ENCODE results near the gene CNOT6. TPM values are rescaled to one million over a fixed set of nuclear protein-coding genes. Genes with fewer than 3 reads are reported as not detected.

CNOT6 gene
- total and polyA plus RNA-seq, 10 of the 15 experiments (the other 5 are each of a cell fraction or from before 2014, with no cell fraction given), result 3.8 to 22.1 (median 12.1) TPM

DNA sequence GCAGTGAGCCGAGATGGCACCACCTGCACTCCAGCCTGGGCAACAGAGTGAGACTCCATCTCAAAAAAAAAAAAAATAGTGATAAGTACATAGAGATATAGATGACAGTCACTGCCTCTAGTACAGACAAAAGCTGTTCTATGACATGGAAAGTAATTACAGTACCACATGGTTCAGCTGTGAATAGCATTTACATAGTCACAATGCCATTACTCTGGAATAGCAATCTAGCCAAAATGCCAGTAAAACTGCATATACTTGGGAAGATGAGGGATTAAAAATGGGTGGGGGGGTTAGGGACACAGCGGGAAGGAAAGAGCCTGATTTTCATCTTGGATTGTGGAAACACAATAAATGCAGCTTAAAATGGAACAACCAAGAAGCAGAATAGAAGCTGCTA is 39.4 kb upstream of the CNOT6 start (continued):
- TF ChIP-seq POU2F2 (IDR thresholded peaks at IDR 0.05; ENCODE audit: borderline replicate concordance, low read depth, low read length), result no peak
- no peak for TF ChIP-seq SREBF2 (IDR thresholded peaks at IDR 0.05; ENCODE audit: low read length)
- no peak for TF ChIP-seq JUND (IDR thresholded peaks at IDR 0.05; ENCODE audit: low read depth, low read length)
- no peak for TF ChIP-seq RCOR1 (conservative IDR thresholded peaks at IDR 0.05; ENCODE audit: low read depth, low read length)

DNA sequence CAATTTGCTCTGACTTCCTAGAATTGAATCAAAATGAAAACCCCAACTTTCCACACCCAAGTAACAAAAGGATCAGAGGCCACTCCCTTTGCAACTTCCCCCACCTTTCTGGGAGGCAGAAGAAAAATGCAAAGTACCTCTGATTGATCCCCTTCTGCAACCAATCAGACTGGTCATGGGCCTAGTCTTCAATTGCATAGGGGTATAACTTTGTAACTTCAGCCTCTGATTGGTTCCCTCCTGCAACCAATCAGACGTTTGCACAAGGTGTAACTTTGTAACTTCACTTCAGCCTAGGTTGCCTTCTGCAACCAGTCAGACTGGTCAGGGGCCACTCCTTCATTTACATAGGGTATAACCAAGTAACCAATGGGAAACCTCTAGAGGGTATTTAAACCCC is 38.3 kb upstream of the CNOT6 start:
- Histone ChIP-seq H3K27ac (ENCODE audit: control insufficient read depth, insufficient read depth) (no peak overlapping the region), H2AFZ (ENCODE audit: control insufficient read depth, low read depth, low read length) (no peak overlapping the region), H3K27me3 (replicated peaks in 1 of 2; ENCODE audit: control insufficient read depth in 2 of 2, insufficient read depth in 2 of 2, low read length in 1 of 2) (no peaks in the 10 kb centered on the region), H3K9ac (ENCODE audit: control insufficient read depth, insufficient read depth, low read length) (no peak overlapping the region), H3K4me2 (ENCODE audit: control insufficient read depth, insufficient read depth) (no peak overlapping the region), H3K9me3 (replicated peaks; ENCODE audit: control insufficient read depth, insufficient read depth, low read length) (no peaks in the 10 kb centered on the region; the same call in 2 of the 3 replicates), H4K20me1 (ENCODE audit: control insufficient read depth, insufficient read depth) (no peaks in the 10 kb centered on the region), H3K4me3 (no peak overlapping the region), H3K4me1 (ENCODE audit: control insufficient read depth, insufficient read depth, low read length) (peaks cover 3% of the 10 kb centered on the region; the same call in 1 of the 2 replicates), H3K36me3 (ENCODE audit: control insufficient read depth in 2 of 2, insufficient read depth in 2 of 2, low read length in 1 of 2) (no peaks in the 10 kb centered on the region), H3K79me2 (ENCODE audit: control insufficient read depth, insufficient read depth, low read length) (no peaks in the 10 kb centered on the region)
- 0% methylated on average over 1 of the region's 1 CpG for WGBS (ENCODE audit: insufficient coverage, insufficient replicate concordance, low lambda C conversion rate, missing lambda C conversion rate)
- ChIA-PET SMC1A (ENCODE audit: uncharacterized antibody, unreplicated experiment) (no interaction called here), CTCF (no interaction called here), RAD21 (ENCODE audit: unreplicated experiment) (no interaction called here), POLR2A (no interaction called here)
- in situ Hi-C loops (cut with MboI) (no loop called here), intact Hi-C loops (cut with micrococcal nuclease; ENCODE audit: unreplicated experiment) (no loop called here)
- no peak for FAIRE-seq
- BruUV-seq (replicated peaks), result no TSS peak
- DNase-seq (ENCODE audit: low read depth, low spot score), result no peak
- TF ChIP-seq, protein P1, sequence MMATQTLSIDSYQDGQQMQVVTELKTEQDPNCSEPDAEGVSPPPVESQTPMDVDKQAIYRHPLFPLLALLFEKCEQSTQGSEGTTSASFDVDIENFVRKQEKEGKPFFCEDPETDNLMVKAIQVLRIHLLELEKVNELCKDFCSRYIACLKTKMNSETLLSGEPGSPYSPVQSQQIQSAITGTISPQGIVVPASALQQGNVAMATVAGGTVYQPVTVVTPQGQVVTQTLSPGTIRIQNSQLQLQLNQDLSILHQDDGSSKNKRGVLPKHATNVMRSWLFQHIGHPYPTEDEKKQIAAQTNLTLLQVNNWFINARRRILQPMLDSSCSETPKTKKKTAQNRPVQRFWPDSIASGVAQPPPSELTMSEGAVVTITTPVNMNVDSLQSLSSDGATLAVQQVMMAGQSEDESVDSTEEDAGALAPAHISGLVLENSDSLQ (IDR thresholded peaks at IDR 0.05), result peak; percentile 61
- TF ChIP-seq SMAD5 (IDR thresholded peaks at IDR 0.05; ENCODE audit: low read depth), result no peak
- no peak for ATAC-seq

DNA sequence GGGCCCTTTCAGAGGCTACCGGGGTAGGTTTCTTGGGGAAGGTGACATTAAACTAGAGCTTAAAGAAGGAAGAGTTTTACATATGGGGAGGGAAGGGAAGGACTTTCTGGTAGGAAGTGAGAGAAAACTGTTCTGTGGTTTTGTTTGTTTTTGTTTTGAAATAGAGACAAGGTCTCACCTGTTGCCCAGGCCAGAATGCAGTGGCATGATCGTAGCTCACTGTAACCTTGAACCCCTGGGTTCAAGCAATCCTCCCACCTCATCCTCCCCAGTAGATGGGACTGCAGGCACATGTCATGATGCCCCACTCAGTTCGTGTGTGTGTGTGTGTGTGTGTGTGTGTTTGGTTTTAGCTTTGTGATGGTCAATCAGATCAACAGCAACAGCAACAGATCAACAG is 37.4 kb upstream of the CNOT6 start:
- CTCF ChIA-PET, result no interaction called here
- H3K36me3 ChIP-seq (ENCODE audit: control insufficient read depth in 2 of 2, insufficient read depth in 2 of 2, low read length in 1 of 2), result no peaks in the 10 kb centered on the region
- no TSS peak for BruUV-seq (replicated peaks)
- TF ChIP-seq MTA3 (IDR thresholded peaks at IDR 0.05; ENCODE audit: borderline replicate concordance, low read length) (no peak), TAF1 (IDR thresholded peaks at IDR 0.05; ENCODE audit: borderline replicate concordance, low read depth, low read length) (no peak), SRF (IDR thresholded peaks at IDR 0.05; ENCODE audit: low read depth in 2 of 2, low read length in 2 of 2) (no peak), SUPT20H (IDR thresholded peaks at IDR 0.05; ENCODE audit: borderline replicate concordance, control insufficient read depth, low read depth, low read length) (no peak)
- TF ChIP-seq, protein P2, sequence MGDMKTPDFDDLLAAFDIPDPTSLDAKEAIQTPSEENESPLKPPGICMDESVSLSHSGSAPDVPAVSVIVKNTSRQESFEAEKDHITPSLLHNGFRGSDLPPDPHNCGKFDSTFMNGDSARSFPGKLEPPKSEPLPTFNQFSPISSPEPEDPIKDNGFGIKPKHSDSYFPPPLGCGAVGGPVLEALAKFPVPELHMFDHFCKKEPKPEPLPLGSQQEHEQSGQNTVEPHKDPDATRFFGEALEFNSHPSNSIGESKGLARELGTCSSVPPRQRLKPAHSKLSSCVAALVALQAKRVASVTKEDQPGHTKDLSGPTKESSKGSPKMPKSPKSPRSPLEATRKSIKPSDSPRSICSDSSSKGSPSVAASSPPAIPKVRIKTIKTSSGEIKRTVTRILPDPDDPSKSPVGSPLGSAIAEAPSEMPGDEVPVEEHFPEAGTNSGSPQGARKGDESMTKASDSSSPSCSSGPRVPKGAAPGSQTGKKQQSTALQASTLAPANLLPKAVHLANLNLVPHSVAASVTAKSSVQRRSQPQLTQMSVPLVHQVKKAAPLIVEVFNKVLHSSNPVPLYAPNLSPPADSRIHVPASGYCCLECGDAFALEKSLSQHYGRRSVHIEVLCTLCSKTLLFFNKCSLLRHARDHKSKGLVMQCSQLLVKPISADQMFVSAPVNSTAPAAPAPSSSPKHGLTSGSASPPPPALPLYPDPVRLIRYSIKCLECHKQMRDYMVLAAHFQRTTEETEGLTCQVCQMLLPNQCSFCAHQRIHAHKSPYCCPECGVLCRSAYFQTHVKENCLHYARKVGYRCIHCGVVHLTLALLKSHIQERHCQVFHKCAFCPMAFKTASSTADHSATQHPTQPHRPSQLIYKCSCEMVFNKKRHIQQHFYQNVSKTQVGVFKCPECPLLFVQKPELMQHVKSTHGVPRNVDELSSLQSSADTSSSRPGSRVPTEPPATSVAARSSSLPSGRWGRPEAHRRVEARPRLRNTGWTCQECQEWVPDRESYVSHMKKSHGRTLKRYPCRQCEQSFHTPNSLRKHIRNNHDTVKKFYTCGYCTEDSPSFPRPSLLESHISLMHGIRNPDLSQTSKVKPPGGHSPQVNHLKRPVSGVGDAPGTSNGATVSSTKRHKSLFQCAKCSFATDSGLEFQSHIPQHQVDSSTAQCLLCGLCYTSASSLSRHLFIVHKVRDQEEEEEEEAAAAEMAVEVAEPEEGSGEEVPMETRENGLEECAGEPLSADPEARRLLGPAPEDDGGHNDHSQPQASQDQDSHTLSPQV (IDR thresholded peaks at IDR 0.05), result no peak

More for the DNA sequence above, 37.4 kb upstream of the CNOT6 start:
- Histone ChIP-seq H3K79me2 (ENCODE audit: control insufficient read depth, insufficient read depth, low read length) (no peaks in the 10 kb centered on the region), H3K27ac (ENCODE audit: control insufficient read depth, insufficient read depth) (no peak overlapping the region), H4K20me1 (ENCODE audit: control insufficient read depth, insufficient read depth) (no peaks in the 10 kb centered on the region), H3K27me3 (replicated peaks in 1 of 2; ENCODE audit: control insufficient read depth in 2 of 2, insufficient read depth in 2 of 2, low read length in 1 of 2) (no peaks in the 10 kb centered on the region), H3K4me1 (ENCODE audit: control insufficient read depth, insufficient read depth, low read length) (peaks cover 3% of the 10 kb centered on the region; the same call in 1 of the 2 replicates), H3K9ac (ENCODE audit: control insufficient read depth, insufficient read depth, low read length) (no peak overlapping the region), H3K9me3 (replicated peaks; ENCODE audit: control insufficient read depth, insufficient read depth, low read length) (no peaks in the 10 kb centered on the region; the same call in 2 of the 3 replicates), H3K4me2 (ENCODE audit: control insufficient read depth, insufficient read depth) (0 out of 2 replicates have a peak overlapping the region, but pooled peaks have one; percentile 7), H3K4me3 (no peak overlapping the region), H2AFZ (ENCODE audit: control insufficient read depth, low read depth, low read length) (no peak overlapping the region)
- RAD21 ChIA-PET (ENCODE audit: unreplicated experiment), result no interaction called here
- intact Hi-C loops (cut with micrococcal nuclease; ENCODE audit: unreplicated experiment), result no loop called here
- FAIRE-seq (no peak), DNase-seq (ENCODE audit: low read depth, low spot score) (no peak), ATAC-seq (no peak)
- 4% methylated on average over 3 of the region's 3 CpGs for WGBS (ENCODE audit: insufficient coverage, insufficient replicate concordance, low lambda C conversion rate, missing lambda C conversion rate)
- in situ Hi-C loops (cut with MboI), result no loop called here
- POLR2A ChIA-PET, result no interaction called here
- SMC1A ChIA-PET (ENCODE audit: uncharacterized antibody, unreplicated experiment), result no interaction called here

Data from GM12878 (cell line).